ENCODE data around the gene PGP.

- TF ChIP-seq CTCF (IDR thresholded peaks at IDR 0.05) (no peak), POLR2A (IDR thresholded peaks at IDR 0.05) (no peak)
Measured at GRCh38 chr16:2205967-2206313, 8.7 kb downstream of the PGP start.

Measured in Peyer's patch (tissue), 4 donors.